ENCODE data around the gene WAC.
"Not testable (repeated sequence)": the region's sequence is repeated elsewhere in the genome, so short reads cannot be mapped to it uniquely, and the experiment has no call there.

Gene WAC

DNA sequence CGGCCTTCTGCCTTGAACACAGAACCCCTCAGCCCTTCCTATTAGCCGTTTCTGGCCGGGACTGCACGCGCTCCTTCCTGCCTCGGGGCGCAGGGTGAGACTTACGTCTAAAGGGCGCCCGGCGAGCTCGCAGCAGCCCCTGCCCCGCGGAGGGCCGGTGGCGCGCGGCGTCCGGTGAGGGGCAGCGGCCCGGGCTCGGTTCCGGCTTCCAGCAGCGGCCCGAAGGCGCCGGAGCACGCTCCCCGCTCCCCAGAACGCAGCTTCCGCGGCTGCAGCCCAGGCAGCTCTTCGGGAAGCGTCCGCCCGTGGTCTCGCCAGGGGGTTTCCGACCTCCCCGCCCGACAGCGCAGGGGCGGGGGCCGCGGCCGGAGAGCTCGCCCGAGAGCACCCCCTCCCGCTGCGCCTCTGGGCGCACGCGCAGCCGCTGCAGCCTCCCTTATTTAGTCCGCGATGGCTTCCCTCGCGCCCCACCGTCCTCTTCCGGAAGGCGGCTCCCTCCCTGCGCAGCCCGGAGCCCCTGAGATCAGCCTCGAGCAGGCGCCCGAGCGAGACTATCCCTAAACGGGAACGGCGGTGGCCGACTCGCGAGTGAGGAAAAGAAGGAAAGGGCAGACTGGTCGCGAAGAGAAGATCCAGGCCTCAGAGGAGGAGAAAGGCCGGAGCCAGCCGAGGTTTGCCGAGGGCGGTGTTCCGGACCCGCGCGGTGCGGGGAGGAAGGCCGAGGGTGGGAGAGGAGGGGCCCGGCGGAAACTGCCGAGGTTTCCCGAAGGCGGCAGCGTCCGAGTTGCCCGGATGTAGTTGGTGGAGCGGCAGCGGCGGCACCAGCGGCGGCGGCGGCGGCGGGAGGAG, at the start of gene WAC:
TSS of gene WAC (plus strand) at position 782 of the 849 bp plus-strand sequence. CDS start 462 bp downstream, outside the sequence.
- peak; percentile 94 to 95 for DNase-seq (ENCODE audit: low read depth in 2 of 2)

DNA sequence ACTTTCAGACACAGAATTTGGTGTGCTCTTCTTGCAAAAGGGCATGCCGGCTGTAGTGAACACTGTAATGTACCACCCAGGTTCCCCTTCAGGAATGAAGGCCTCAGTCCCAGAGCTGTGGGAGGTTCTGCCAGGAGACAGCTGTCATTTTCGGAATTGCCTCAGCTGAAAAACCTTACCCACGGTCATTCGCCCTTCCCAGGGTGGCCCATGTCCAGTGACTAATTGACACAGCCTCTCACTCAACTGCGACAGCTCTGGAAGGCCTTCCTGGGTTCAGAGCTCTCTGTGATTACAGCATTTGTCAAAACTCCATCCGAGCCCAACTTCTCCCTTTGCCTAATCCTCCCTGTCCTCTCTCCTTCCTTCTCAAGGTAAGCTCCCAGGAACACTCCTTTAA, 43.7 kb upstream of the WAC start:
- no peak for DNase-seq (ENCODE audit: low read depth in 2 of 2)

- DNase-seq (ENCODE audit: low read depth in 2 of 2) = not testable (repeated sequence)
Observed at GRCh38 chr10:28490256-28490865, 42.6 kb upstream of the WAC start.

DNA sequence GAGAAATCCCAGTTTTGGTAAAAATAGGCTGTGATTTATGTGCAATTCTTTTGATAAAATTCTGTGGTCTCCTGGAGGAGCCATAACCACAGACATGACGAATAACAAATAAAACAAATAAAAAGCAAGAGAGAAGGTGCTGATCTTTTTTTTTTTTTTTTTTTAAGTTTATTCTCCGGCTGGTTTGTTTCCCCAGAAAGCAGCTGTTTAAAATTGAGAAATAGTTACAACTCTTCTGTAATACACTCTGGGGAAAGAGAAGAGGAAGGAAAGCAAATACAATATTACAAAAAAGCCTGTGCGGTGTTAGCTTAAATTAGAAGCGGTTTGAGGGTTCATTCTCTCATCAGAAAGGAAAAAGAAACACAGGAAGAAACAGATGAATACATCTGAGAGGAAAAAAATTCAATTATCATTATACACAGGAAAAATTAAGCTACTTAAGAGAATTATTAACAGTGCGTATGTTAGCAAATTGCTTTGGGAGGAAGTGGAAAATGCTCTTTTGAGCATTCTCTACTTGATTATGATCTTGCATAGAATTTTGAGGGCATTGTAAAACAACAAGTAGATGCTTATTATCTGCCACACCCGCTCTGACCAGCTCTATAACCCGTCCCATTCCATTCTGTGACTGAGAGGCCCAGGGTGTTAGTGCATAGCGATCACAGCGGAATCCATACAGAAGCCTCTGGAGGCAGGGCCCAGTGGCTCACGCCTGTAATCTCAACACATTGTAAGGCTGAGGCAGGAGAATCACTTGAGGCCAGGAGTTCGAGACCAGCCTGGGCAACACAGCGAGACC, 40.6 kb upstream of the WAC start:
- DNase-seq (ENCODE audit: low read depth in 2 of 2) = no peak

DNA sequence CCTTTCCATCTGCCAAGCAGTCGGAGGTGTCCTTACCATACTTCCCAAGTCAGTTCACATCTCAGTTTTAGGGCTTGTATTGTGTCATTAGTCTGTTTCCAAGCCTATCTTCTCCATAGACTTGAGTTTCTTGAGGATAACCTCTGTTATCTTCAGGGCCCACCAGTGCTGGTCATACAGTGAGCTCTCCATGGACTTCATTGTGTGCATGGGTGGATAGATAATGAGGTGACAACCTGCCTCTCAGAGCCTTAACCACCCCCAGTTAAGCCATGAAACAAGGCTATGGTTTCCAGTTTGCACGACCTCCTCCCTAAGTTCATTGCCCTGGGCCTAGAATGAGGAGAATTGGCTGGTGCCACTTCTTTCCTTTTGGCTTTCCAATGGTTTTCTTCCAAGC, 38.5 kb upstream of the WAC start:
- no peak for DNase-seq (ENCODE audit: low read depth in 2 of 2)

DNA sequence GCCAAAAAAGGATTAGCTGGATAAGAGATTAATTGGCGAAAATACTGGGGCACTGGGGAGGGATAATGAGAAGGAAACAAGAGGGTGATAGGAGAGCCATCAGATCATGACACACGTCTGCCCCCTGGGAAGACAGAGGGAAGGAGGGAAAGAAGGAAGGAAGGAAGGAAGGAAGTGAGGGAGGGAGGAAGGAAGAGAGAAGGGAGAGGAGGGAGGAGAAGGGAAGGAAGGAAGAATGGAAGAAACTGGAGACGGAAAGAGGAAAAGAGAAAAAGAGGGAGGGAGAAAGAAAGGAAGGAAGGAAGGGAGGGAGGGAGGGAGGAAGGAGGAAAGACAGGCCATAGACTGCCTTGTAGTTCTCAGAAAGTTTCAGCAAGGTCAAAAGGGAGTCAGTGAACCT, 37.8 kb upstream of the WAC start:
- DNase-seq (ENCODE audit: low read depth in 2 of 2) = no peak

- no peak for DNase-seq (ENCODE audit: low read depth in 2 of 2)
Observed at GRCh38 chr10:28496017-28496416, 36.9 kb upstream of the WAC start.

DNA sequence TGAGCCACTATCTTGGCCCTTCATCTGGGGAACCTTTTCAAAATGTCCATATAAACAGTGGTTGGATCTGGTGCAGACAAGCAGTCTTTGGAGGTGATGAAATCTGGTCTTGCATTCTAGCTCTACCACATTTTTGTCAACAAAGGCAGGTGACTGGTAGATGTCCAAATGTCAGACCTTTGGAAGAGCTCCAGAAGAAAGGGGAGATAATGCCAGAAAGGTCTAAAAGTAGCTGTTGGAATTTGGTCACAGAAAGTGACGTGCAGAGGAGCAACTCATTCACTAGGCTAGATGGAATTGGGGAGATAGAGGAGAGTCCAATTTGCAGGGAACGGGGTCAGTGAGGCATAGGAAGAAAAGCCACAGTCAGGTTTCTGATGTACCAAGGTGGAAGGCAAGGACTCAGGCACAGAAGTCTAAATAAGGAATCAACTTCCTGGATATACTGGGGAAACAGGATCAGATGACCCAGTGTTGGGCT, 36.4 kb upstream of the WAC start:
- DNase-seq (ENCODE audit: low read depth in 2 of 2) = no peak

GRCh38 chr10:28497313-28498126, 35.4 kb upstream of the WAC start:
- no peak for DNase-seq (ENCODE audit: low read depth in 2 of 2)

DNA sequence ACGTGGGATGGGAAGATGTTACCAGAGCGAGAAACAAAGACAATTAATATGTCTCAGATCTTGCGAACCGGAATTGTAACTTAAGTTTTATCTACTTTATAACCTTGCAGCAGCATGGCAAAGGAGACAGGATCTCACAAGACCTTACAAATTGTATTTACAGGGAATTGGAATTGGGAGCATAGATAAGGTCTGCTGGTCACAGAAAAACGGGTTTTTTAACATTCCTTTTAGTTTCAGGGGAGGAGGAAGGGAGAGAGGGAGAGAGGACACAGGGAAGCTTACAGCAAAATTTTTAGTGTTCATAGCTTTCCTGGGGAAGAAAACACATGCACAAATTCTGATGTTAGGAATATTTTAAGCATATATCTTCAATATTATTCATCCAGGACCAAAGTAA, 32.7 kb upstream of the WAC start:
- DNase-seq (ENCODE audit: low read depth in 2 of 2) = not testable (repeated sequence)

- no peak for DNase-seq (ENCODE audit: low read depth in 2 of 2)
Observed at GRCh38 chr10:28503114-28503513, 29.8 kb upstream of the WAC start.

DNA sequence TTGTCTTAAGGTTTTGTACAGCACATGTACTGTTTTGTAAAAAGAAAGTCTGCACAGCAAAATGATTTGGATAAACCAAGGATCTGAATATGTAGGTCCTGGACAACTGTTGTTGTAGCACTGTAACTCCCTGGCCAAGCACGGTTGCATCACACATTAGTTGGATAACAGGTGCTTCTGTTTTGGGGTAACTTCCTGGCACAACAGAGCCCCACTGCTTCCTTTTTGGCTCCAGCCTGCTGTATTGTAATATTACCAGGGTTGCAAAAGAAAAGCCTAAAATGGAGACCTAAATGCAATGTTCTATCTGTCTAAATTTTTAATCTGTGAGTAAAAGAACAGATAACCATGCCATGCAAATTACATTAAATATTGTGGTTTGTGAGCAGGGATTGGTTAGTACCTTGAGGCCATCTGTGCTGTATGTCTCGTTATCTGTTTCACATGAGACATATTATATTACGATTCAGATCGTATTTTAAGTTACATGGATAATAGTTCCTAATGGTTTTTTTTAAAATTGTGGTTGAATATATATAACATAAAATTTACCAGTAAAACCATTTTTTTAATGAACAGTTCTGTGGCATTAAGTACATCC, 27.5 kb upstream of the WAC start:
- no peak for DNase-seq (ENCODE audit: low read depth in 2 of 2)

DNA sequence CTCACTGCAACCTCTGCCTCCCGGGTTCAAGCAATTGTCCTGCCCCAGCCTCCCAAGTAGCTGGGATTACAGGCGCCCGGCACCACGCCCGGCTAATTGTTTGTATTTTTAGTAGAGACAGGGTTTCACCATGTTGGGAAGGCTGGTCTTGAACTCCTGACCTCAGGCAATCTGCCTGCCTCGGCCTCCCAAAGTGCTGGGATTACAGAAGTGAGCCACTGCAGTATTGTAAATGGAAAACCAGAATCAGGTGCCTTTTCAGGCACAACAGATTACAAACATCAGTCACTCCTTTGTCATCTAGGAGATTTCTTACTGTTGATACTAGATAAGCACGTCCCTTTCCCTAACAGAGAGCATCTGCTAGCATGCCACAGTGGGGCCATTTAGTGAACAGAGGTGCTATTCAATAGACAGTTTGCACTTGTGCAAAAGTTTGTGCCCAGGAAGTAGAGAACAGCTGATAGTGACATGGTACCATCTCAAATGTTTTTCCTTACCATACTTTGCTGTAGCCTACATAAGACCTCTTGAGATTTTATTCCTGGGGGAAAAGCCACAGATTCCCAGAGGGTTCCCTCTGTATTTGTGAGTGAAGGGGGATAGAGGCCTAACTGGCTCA, 24.5 kb upstream of the WAC start:
- DNase-seq (ENCODE audit: low read depth in 2 of 2) = no peak

GRCh38 chr10:28509286-28509685, 23.6 kb upstream of the WAC start:
- no peak for DNase-seq (ENCODE audit: low read depth in 2 of 2)

DNA sequence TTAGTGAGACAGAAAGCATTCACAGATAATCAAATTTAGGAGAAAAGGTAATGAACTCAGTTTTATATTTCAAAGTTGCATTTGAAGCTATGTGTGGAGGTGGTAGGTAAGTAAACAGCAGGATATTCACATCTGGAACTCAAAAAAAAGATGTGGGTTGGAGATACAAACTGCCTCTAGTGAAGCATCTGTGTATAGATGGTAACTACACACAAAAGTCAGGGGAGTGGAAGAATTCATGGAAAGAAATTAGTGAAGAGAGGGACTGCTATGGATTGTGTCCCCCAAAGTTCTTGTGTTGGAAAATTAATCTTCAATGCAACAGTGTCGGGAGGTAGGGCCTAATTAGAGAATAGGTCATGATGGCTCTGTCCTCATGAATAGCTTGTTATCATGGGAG, 18.3 kb upstream of the WAC start:
- DNase-seq (ENCODE audit: low read depth in 2 of 2) = no peak

GRCh38 chr10:28520346-28520745, 12.6 kb upstream of the WAC start:
- no peak for DNase-seq (ENCODE audit: low read depth in 2 of 2)

- not testable (repeated sequence) for DNase-seq (ENCODE audit: low read depth in 2 of 2)
Observed at GRCh38 chr10:28520828-28521227, 12.1 kb upstream of the WAC start.

DNA sequence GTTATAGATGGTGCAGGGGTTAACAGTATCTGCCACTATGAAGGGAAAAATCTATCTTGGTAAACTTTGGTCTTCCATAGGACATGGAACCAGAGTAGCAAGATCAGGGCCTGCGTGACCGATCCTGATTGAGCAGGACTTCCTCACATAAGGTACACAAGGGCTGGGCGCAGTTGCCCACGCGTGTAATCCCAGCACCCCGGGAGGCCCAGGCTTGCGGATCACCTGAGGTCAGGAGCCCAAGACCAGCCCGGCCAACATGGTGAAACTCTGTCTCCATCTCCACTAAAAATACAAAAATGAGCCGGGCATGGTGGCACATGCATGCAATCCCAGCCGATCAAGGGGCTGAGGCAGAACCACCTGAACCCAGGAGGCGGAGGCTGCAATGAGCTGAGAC, 11.0 kb upstream of the WAC start:
- not testable (repeated sequence) for DNase-seq (ENCODE audit: low read depth in 2 of 2)

DNA sequence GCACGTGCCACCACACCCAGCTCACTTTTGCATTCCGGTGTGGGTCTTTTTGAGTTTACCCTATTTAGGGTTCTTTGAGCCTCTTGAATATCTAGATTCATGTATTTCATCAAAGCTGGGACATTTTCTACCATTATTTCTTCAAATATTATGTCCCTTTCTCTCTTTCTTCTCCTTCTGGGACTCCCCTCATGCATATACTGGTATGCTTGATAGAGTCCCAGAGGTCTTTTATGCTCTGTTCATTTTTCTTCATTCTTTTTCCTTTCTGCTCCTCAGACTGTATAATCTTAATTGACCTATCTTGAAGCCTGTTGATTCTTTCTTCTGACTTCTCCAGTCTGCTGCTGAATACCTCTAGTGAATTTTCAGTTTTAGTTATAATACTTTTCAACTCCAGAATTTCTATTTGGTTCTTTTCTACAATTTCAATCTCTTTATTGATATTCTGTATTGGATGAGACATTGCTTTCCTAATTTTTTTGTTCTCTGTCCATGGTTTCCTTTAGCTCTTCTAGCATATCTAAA, 9.1 kb upstream of the WAC start:
- DNase-seq (ENCODE audit: low read depth in 2 of 2) = no peak

DNA sequence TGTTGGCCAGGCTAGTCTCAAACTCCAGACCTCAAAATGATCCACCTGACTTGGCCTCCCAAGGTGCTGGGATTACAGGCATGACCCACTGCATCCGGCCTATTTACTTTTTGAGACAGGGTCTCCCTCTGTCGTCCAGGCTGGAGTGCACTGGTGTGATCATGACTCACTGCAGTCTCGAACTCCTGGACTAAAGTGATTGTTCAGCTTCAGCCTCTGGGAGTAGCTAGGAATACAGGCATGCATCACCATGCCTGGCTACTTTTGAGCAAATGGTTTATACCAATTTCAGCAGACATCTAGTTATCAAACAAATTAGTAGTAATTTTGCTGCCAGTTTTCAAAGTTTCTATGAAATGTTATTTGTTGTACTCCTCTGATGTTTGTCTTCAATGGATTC, 2.2 kb upstream of the WAC start:
- DNase-seq (ENCODE audit: low read depth in 2 of 2) = no peak
